ENCODE data around the gene GMEB2. TPM values are rescaled to one million over a fixed set of nuclear protein-coding genes. Genes with fewer than 3 reads are reported as not detected.
A peak's percentile ranks its signal among the peaks of the same experiment; 100 is the strongest.

GMEB2 gene
- total RNA-seq, 1 donor from 2014 or later: 10.9 TPM

DNA sequence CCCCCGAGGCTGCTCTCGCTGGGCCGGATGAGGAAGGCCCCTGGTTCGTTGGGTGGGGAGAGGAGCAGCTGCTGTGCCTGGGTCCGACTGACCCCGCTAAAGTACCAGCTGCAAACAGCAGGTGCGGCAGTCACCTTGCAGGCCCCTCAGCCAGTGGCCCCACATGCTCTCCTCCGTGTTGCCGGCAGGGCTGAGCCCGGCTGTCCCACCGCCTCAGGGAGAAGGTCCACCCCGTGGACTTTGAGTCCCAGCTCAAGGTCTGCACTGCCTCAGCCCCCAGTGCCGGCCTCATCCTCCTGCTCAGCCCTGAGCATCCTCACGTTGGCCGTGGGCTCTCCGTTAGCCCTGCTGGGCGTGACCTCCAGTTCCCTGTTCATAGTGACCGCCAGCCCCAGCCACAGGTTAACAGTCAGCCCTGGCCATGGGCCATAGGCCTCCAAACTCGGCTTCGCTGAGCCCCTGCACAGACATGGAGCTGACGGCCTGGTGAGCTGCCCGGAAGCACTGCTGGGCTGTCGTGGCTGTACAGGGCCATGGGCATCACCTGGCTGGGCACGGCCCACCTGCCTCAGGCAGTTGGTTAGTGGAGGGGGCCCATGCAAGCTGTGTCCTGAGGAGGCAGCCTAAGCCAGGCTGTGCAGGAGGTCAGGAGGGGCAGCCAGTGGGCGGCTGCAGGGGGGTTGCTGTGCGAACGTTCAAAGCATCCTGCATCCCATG is 82.5 kb downstream of the GMEB2 start:
- no peak for DNase-seq

DNA sequence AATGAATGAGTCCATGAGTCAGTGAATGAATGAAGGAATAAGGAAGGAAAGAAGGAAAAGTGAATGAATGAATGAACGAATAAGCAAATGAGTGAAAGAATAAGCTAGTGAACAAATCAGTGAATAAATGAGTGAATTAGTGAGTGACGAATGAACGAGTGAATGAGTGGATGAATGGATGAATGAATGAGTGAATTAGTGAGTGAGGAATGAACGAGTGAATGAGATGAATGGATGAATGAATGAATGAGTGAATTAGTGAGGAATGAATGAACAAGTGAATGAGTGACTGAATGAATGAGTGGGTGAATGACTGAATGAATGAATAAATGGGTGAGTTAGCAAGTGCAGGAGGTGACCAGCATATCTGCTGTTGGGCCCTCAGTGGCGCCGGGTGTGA is 83.2 kb downstream of the GMEB2 start:
- no peak for DNase-seq

DNA sequence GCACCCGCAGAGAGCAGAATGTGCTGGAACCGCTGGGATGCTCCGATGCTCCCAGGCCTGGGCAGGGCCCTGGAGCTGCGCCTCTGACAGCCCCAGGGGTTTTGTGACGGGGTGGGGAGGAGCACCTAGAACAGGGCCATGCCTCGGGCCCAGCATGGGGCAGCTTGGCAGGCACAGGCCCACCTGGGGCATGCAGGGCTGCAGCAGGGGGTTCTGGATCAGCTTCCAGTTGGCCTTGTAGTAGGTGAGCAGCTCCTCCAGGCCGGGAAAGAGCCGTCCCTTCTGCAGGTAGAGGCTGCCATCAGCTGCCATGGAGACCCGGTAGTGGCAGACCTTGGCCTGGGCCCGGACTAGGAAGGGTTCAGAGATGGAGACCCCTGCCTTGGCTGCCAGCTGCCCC is 83.8 kb downstream of the GMEB2 start:
- no peak for DNase-seq

DNA sequence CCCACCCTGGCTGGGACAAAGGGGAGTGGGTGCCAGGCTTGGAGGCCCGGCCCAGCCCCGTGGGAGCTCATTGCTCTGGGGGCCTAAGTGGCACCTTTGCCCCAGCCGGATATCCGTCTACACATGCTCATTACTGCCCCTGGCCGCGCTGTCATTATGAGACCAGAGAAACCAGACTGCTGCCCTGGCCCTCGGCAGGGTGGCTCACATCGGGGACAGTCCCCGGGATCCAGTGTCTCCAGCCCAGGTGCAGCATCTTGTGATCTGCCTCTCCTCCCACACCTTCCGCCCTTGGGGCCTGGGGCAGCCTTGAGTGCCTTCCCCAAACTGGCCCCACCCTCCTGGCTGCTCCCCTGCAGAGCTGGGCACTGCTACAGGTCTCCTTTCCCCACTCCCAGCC is 84.2 kb downstream of the GMEB2 start:
- DNase-seq: no peak

DNA sequence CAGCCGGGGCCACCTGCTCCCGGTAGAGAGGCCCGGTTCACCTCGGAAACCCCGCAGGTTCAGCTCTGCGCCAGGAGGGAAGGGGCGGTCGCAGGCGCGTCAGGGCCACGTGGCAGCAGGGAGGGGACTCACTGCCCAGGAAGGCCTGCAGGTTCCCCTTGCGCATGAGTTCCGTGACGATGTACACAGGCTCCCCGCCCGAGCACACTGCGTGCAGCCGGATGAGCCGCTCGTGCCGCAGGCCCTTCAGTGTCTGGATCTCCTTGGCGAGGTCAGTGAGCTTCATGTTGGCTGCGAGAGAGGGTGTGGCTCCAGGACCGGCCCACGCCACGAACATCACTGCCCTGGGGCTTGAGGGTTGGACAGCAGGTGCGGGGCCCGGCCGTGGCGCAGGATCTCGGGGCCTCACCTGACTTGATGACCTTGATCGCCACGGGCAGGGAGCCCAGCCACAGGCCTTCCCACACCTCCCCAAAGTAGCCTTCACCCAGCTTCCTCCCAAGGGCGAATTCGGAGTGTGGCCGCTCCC is 84.8 kb downstream of the GMEB2 start:
- DNase-seq: no peak

DNA sequence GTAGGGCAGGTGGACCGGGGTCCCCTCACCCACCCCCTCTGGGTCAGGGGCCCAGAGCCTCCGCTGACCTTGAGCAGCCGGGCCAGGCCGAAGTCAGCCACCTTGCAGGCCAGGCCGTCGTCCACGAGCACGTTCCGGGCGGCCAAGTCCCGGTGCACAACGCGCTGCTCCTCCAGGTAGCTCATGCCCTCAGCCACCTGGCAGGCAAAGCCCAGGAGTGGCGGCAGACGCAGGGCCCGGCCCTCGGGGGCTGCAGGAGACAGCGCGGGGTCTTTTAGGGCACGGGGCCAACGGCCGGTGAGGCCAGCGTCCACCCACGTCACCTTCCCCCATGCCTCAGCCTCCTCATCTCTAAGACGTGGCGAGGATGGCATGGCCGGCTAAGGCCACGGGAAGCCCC is 85.5 kb downstream of the GMEB2 start:
- DNase-seq: no peak

DNA sequence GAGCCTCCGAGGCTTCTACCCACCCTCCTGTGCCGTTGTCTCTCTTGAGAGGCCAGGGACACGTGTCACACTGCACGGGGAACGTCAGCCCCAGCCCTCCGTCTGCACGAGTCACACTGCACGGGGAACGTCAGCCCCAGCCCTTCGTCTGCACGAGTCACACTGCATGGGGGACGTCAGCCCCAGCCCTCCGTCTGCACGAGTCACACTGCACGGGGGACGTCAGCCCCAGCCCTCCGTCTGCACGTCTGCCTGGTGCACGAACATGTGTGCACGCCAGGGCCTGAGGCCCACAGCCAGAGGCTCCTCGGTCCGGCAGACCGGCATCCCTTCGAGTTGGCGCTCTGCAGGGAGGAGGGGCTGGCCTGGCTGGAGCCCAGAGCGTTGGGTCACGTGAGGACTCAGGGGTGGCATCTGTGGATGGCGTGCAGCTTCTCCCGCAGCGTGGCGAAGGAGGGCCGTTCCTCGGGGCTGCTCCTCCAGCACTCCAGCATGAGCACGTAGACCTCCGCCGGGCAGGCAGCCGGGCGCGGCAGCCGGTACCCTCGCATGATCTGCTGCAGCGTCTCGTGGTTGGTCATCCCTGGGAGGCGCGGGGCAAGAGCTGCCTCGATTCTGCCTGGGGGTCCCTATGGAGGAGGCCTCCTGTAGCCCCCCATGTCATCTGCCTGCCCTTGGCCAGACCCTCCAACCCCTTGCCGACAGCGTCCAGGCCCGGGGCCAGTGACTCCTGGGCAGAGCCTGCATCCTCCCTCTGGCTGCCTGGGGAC is 86.3 kb downstream of the GMEB2 start:
- no peak for DNase-seq

DNA sequence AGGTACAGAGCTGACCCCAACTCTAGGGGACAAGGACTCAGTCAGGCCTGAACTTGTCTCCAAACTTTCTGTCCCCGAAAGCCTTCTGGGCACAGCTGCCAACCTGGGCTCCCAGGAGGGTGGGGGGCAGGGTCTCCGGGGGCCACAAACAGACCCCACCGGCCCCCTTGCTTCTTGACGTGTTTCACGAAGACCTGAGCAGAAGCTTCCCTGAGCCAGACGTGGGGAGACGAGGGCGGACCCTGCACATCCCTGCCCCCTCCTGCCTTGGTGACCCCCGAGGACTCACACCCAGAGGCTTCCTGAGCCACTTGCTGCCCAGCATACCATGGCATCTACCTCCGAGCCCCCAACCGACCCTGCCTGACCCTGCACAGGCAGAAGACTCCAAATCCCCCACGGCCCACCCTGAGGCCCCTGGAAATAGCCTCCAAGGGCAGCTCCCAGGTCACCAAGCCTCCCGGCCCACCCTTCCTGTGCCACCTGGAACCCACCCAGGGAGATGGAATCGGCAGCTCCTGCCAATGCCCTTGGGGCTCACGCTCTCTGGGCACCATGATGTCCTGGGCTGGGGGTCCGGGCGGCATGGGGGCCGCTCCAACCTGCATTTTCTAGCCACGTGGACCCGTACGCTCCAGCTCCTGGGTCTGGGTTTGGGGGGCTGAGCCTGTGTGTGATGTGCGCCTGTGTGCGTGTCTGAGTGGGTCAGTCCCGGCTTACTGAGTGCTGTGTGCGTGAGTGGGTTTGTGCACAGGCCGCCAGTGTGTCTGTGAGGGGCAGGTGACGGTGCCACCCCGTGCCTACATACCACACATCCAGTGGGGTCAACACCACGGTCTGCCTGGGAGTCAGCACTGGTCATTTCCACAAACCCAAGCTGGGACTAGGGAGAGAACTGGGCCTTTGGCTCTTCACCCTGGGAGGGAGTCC is 87.2 kb downstream of the GMEB2 start:
- DNase-seq: no peak

DNA sequence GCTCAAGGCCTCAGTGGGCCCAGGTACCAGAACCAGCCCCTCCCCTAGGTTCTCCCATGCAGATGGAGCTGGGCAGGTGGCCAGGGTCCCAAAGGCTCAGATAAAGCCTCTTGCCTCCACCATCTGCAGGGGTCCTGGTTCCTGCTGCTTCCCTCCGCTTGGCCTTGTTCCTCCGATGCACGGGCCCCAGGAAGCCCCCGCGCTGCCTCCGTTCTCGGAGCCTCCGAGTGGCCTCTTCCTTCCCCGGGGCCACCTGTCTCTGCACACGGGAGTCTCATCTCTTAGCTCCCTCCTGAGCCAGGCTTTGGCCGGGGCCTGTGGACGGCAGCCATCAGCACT is 87.8 kb downstream of the GMEB2 start:
- DNase-seq: no peak

DNA sequence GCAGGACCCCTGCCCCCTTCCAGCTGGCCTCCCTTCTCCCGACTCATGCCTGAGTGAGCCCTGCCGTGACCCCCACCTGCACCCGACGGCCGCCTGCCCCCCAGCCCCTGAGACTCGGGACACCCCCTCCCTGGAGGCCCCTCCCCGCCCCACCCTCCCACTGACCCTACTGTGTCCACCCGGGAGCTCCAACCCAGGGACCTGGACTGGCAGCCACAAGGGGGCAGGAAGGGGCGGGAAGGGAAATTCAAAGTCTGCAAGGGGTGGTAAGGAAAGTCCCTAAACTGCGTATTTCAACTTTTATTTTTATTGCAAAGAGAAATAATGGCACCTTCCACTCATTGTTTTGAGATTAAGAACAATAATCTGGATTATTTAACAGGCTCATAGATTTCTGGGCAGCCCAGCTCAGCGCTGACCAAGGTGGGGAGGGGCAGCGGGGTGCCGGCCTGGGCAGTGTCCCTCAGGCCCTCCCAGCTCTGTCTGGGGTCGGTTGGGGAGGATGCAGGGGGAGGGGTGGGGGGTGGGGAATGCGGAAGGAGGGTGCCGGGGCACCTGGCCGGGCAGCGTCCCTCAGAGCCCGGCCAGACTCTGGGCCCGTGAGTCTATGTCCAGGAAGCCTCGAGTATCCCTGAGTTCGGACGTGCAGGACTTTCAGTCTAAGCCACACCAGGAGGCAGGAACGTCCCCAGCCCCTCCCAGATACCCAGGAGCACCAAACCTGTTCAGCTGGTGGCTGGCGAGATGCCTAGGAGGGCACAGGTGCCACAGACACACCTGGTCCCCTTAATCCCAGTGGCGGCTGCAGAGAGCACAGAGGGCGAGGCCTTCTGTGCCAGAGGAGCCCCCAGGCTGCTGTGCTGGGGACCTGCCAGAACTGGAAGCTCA is 88.5 kb downstream of the GMEB2 start:
- DNase-seq: peak; percentile 69

Other genes with a start within 250 kb of the GMEB2 start
- not detected in 2 replicates for gene KCNQ2, start 154.4 kb downstream of the GMEB2 start, total RNA-seq
- gene EEF1A2, start 128.0 kb downstream of the GMEB2 start, total RNA-seq: 5.0 and 5.3 TPM in 2 replicates
- gene PPDPF, start 106.3 kb downstream of the GMEB2 start, total RNA-seq: 19.9 and 37.3 TPM in 2 replicates
- gene PTK6, start 89.7 kb downstream of the GMEB2 start, total RNA-seq: under 0.01 and 0.05 TPM in 2 replicates
- not detected in 2 replicates for gene SRMS, start 79.4 kb downstream of the GMEB2 start, total RNA-seq
- gene FNDC11, start 72.9 kb downstream of the GMEB2 start, total RNA-seq: 1.2 and 2.4 TPM in 2 replicates
- 54.8 and 64.0 TPM in 2 replicates for gene HELZ2, start 52.9 kb downstream of the GMEB2 start, total RNA-seq
- gene STMN3, start 26.3 kb upstream of the GMEB2 start, total RNA-seq: 0.85 and 1.2 TPM in 2 replicates
- 13.4 and 17.9 TPM in 2 replicates for gene RTEL1, start 31.2 kb upstream of the GMEB2 start, total RNA-seq
- gene TNFRSF6B, start 69.6 kb upstream of the GMEB2 start, total RNA-seq: 16.8 and 22.0 TPM in 2 replicates
- gene ARFRP1, start 80.9 kb upstream of the GMEB2 start, total RNA-seq: 46.9 and 48.3 TPM in 2 replicates
- 25.6 and 29.1 TPM in 2 replicates for gene ZGPAT, start 80.9 kb upstream of the GMEB2 start, total RNA-seq
- gene LIME1, start 109.6 kb upstream of the GMEB2 start, total RNA-seq: 3.4 and 3.7 TPM in 2 replicates
- gene SLC2A4RG, start 112.7 kb upstream of the GMEB2 start, total RNA-seq: 11.7 and 24.1 TPM in 2 replicates
- 41.2 and 67.4 TPM in 2 replicates for gene ZBTB46, start 204.2 kb upstream of the GMEB2 start, total RNA-seq
- gene ABHD16B, start 234.4 kb upstream of the GMEB2 start, total RNA-seq: not detected in 2 replicates
- 169 and 181 TPM in 2 replicates for gene TPD52L2, start 238.2 kb upstream of the GMEB2 start, total RNA-seq